Endometrial microvascular endothelial cells (primary cell): ENCODE measurements around the gene F8. TPM values are rescaled to one million over a fixed set of nuclear protein-coding genes. Genes with fewer than 3 reads are reported as not detected.

ENCODE experiments used
- in situ Hi-C: cut with HindIII; loops from 2 replicates; pipeline ENCODE4 v1.10.0; 2017; ENCODE audit warnings: low sequenced_read_pairs, low pct_unique_long_range_greater_than_20kb; ENCODE audit errors: inconsistent ontology term
- total RNA-seq: library from RNA; depleted of rRNA; stranded (reverse); fragments of >200 nt; gene quantifications from one replicate; pipeline ENCODE4 v1.2.3, GENCODE V29; 2015; ENCODE audit errors: inconsistent ontology term

Gene F8
- total RNA-seq, 1 donor from 2014 or later: 0.28 TPM

GRCh38 chrX:154804261-154804956 is 218.1 kb downstream of the F8 start:
- in situ Hi-C loops: no loop called here

GRCh38 chrX:154802947-154803346 is 219.6 kb downstream of the F8 start:
- in situ Hi-C loops: no loop called here

GRCh38 chrX:154800478-154801210 is 221.9 kb downstream of the F8 start:
- in situ Hi-C loops: no loop called here

- in situ Hi-C loops: no loop called here
Measured at GRCh38 chrX:154799556-154800348, 222.8 kb downstream of the F8 start.

- in situ Hi-C loops: no loop called here
Measured at GRCh38 chrX:154797006-154797405, 225.5 kb downstream of the F8 start.

GRCh38 chrX:154795016-154795415 is 227.5 kb downstream of the F8 start:
- in situ Hi-C loops: no loop called here

- in situ Hi-C loops: no loop called here
Measured at GRCh38 chrX:154793084-154793795, 229.3 kb downstream of the F8 start.

GRCh38 chrX:154791939-154792338 is 230.6 kb downstream of the F8 start:
- in situ Hi-C loops: no loop called here

DNA sequence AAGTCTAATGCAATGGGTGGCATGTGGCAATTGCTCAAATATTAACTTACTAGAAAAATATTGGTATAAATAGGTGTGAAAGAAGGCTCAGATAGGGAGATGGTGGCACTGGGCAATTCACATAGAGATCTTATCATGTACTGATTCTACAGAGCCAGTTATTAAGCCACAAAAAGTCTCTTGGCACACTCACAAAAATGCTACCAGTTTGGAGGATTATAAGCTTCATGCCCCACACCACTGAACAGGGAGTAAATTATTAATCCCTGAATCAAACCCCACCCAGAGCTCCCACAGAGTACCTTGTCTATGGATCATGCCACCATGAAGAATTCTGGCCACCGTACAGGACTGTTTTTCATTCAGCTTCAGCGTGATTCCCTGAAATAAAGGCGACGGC is 231.1 kb downstream of the F8 start:
- in situ Hi-C loops: no loop called here

Other genes with a start within 250 kb of the F8 start
- gene MPP1, start 217.2 kb downstream of the F8 start, total RNA-seq: 37.1 TPM
- gene SMIM9, start 188.1 kb downstream of the F8 start, total RNA-seq: not detected
- gene F8A1, start 136.4 kb downstream of the F8 start, total RNA-seq: 8.4 TPM
- gene FUNDC2, start 4.1 kb upstream of the F8 start, total RNA-seq: 41.6 TPM
- gene CMC4, start 48.4 kb upstream of the F8 start, total RNA-seq: 8.3 TPM
- gene MTCP1, start 48.4 kb upstream of the F8 start, total RNA-seq: 4.4 TPM
- gene BRCC3, start 48.8 kb upstream of the F8 start, total RNA-seq: 11.1 TPM
- 70.3 TPM for gene VBP1, start 193.7 kb upstream of the F8 start, total RNA-seq
- gene RAB39B, start 241.8 kb upstream of the F8 start, total RNA-seq: not detected